H9 (cell line): ENCODE data around the gene FAM107A. TPM values are rescaled to one million over a fixed set of nuclear protein-coding genes. Genes with fewer than 3 reads are reported as not detected.

ENCODE experiments used
- DNase-seq: peaks from one replicate; pipeline ENCODE4 v3.0.0-alpha.2; 2017
- H2AFZ ChIP-seq: one replicate; pipeline ENCODE4 v1.6.1; 2013; ENCODE audit warnings: mild to moderate bottlenecking, low read length, control low read depth, moderate library complexity
- H2AK5ac ChIP-seq: 2 replicates; pipeline ENCODE4 v1.6.1; 2013; ENCODE audit warnings: low read length, control low read depth, mixed read lengths; ENCODE audit not compliant: insufficient read length
- H2BK120ac ChIP-seq: one replicate; pipeline ENCODE4 v1.6.1; 2013; ENCODE audit warnings: low read depth, mild to moderate bottlenecking, low read length, control low read depth, inconsistent platforms; ENCODE audit not compliant: poor library complexity, severe bottlenecking
- H2BK12ac ChIP-seq: 2 replicates; pipeline ENCODE4 v1.6.1; 2013; ENCODE audit warnings: low read length, control low read depth, mixed read lengths, low read depth; ENCODE audit not compliant: insufficient read length
- H2BK15ac ChIP-seq: 2 replicates; pipeline ENCODE4 v1.6.1; 2013; ENCODE audit warnings: low read depth, low read length, control low read depth
- H2BK20ac ChIP-seq: one replicate; pipeline ENCODE4 v1.6.1; 2013; ENCODE audit warnings: low read depth, mild to moderate bottlenecking, low read length, control low read depth, inconsistent platforms; ENCODE audit not compliant: poor library complexity, severe bottlenecking
- H2BK5ac ChIP-seq: 2 replicates; pipeline ENCODE4 v1.6.1; 2013; ENCODE audit warnings: low read length, control low read depth, mixed read lengths; ENCODE audit not compliant: insufficient read length
- H3K14ac ChIP-seq: 2 replicates; pipeline ENCODE4 v1.6.1; 2013; ENCODE audit warnings: low read length, control low read depth; ENCODE audit not compliant: insufficient read depth
- H3K18ac ChIP-seq: 2 replicates; pipeline ENCODE4 v1.6.1; 2013; ENCODE audit warnings: low read depth, mild to moderate bottlenecking, mixed read lengths, low read length, control low read depth; ENCODE audit not compliant: insufficient read length
- H3K23ac ChIP-seq: 2 replicates; pipeline ENCODE4 v1.6.1; 2013; ENCODE audit warnings: low read length, control low read depth, mixed read lengths, low read depth; ENCODE audit not compliant: insufficient read length
- H3K23me2 ChIP-seq: 2 replicates; pipeline ENCODE4 v1.6.1; 2013; ENCODE audit warnings: low read depth, mild to moderate bottlenecking, mixed read lengths, low read length, control low read depth; ENCODE audit not compliant: insufficient read length, poor library complexity, severe bottlenecking
- H3K27ac ChIP-seq: 2 replicates; pipeline ENCODE4 v1.5.1; 2013; ENCODE audit warnings: low read length, control low read depth, mixed read lengths, low read depth; ENCODE audit not compliant: insufficient read length
- H3K27me3 ChIP-seq: 2 replicates; pipeline ENCODE4 v1.6.1; 2013; ENCODE audit warnings: low read length, control low read depth, inconsistent platforms; ENCODE audit not compliant: insufficient read depth
- H3K4ac ChIP-seq: 2 replicates; pipeline ENCODE4 v1.6.1; 2013; ENCODE audit warnings: low read depth, mild to moderate bottlenecking, control low read depth, inconsistent platforms, low read length, moderate library complexity
- H3K4me1 ChIP-seq: 2 replicates; pipeline ENCODE4 v1.6.1; 2013; ENCODE audit warnings: low read length, control low read depth, inconsistent platforms; ENCODE audit not compliant: insufficient read depth
- H3K4me2 ChIP-seq: 2 replicates; pipeline ENCODE4 v1.6.1; 2013; ENCODE audit warnings: low read length, control low read depth, mixed read lengths; ENCODE audit not compliant: insufficient read length, insufficient read depth
- H3K56ac ChIP-seq: 2 replicates; pipeline ENCODE4 v1.6.1; 2013; ENCODE audit warnings: low read depth, mild to moderate bottlenecking, mixed read lengths, low read length, control low read depth; ENCODE audit not compliant: insufficient read length
- H3K79me1 ChIP-seq: 2 replicates; pipeline ENCODE4 v1.6.1; 2013; ENCODE audit warnings: low read depth, mild to moderate bottlenecking, moderate library complexity, low read length, control low read depth, inconsistent platforms; ENCODE audit not compliant: insufficient read depth, poor library complexity, severe bottlenecking
- H3K79me2 ChIP-seq: 2 replicates; pipeline ENCODE4 v1.6.1; 2013; ENCODE audit warnings: low read length, control low read depth, inconsistent platforms; ENCODE audit not compliant: insufficient read depth
- H3K9ac ChIP-seq: 2 replicates; pipeline ENCODE4 v1.6.1; 2013; ENCODE audit warnings: low read length, control low read depth, mixed read lengths; ENCODE audit not compliant: insufficient read length; ENCODE audit errors: extremely low read depth
- H3K9me3 ChIP-seq: one replicate; pipeline ENCODE4 v1.6.1; 2013; ENCODE audit warnings: low read depth, low read length, inconsistent platforms; ENCODE audit not compliant: control insufficient read depth
- H3T11ph ChIP-seq: one replicate; pipeline ENCODE4 v1.6.1; 2013; ENCODE audit warnings: mild to moderate bottlenecking, low read length, control low read depth, inconsistent platforms
- H4K20me1 ChIP-seq: one replicate; pipeline ENCODE4 v1.6.1; 2013; ENCODE audit not compliant: control insufficient read depth, insufficient read length, insufficient read depth
- H4K5ac ChIP-seq: 2 replicates; pipeline ENCODE4 v1.6.1; 2013; ENCODE audit warnings: low read depth, mild to moderate bottlenecking, mixed read lengths, low read length, control low read depth; ENCODE audit not compliant: insufficient read length
- H4K8ac ChIP-seq: replicated peaks from 2 replicates; pipeline ENCODE4 v1.6.1; 2013; ENCODE audit warnings: low read length, control low read depth, mixed read lengths, low read depth; ENCODE audit not compliant: insufficient read length
- H4K91ac ChIP-seq: 2 replicates; pipeline ENCODE4 v1.6.1; 2013; ENCODE audit warnings: low read depth, mild to moderate bottlenecking, moderate library complexity, mixed read lengths, low read length, control low read depth; ENCODE audit not compliant: insufficient read length
- H3K27ac Mint-ChIP-seq, 3 experiments: 2 replicates in 2 of 3; 3 replicates in 1 of 3; pipeline ENCODE4 v1.8.0; 2020 to 2021; ENCODE audit warnings: mixed read lengths in 3 of 3, mild to moderate bottlenecking in 1 of 3, moderate library complexity in 1 of 3
- H3K27me3 Mint-ChIP-seq: 2 replicates; pipeline ENCODE4 v1.8.0; 2021; ENCODE audit warnings: low read depth, mild to moderate bottlenecking, moderate library complexity, mixed read lengths
- H3K36me3 Mint-ChIP-seq, 3 experiments: 2 replicates in 2 of 3; 3 replicates in 1 of 3; pipeline ENCODE4 v1.8.0; 2020 to 2021; ENCODE audit warnings: low read depth in 3 of 3, mixed read lengths in 3 of 3; ENCODE audit not compliant: insufficient read depth in 1 of 3
- H3K4me1 Mint-ChIP-seq, 2 experiments: 2 replicates each; pipeline ENCODE4 v1.8.0; 2020; ENCODE audit warnings: mixed read lengths in 2 of 2
- H3K4me3 Mint-ChIP-seq, 2 experiments: 2 replicates in 1 of 2; 3 replicates in 1 of 2; pipeline ENCODE4 v1.8.0; 2020 to 2021; ENCODE audit warnings: mild to moderate bottlenecking in 2 of 2, mixed read lengths in 2 of 2, moderate library complexity in 1 of 2
- H3K9me3 Mint-ChIP-seq, 2 experiments: 2 replicates in 1 of 2; 3 replicates in 1 of 2; pipeline ENCODE4 v1.8.0; 2020; ENCODE audit warnings: mild to moderate bottlenecking in 2 of 2, mixed read lengths in 2 of 2, moderate library complexity in 1 of 2
- CTCF ChIP-seq: fragments of 200-600 bp; sonication (generic); conservative IDR thresholded peaks from 3 replicates; pipeline ENCODE4 v1.8.0; 2021; ENCODE audit warnings: antibody characterized with exemption, mild to moderate bottlenecking
- WGBS: extraction: QIAGEN DNeasy Blood & Tissue Kit; methylation state at CpG from one replicate; pipeline ENCODE4 v1.1.7; 2013; ENCODE audit warnings: missing lambda C conversion rate, low lambda C conversion rate, mixed read lengths; ENCODE audit not compliant: insufficient read length; ENCODE audit errors: extremely low coverage; 5-methylcytosine and 5-hydroxymethylcytosine counted together
- total RNA-seq: library from RNA; stranded (reverse); gene quantifications from 2 replicates; pipeline ENCODE4 v1.2.1, GENCODE V29; 2021

Gene FAM107A
- total RNA-seq, 1 experiment from 2014 or later, result 0.11 TPM

GRCh38 chr3:58578873-58579272 lies 1.7 kb upstream of the FAM107A start:
- Histone ChIP-seq H4K91ac (no peak overlapping the region), H4K5ac (no peak overlapping the region), H3K9me3 (no peaks in the 10 kb centered on the region), H3K27me3 (no peaks in the 10 kb centered on the region; the same call in 1 of the 2 replicates), H4K20me1 (no peaks in the 10 kb centered on the region), H3K79me1 (no peaks in the 10 kb centered on the region), H3K23ac (no peak overlapping the region), H4K8ac (no peak overlapping the region), H2AK5ac (no peak overlapping the region), H3K4ac (no peak overlapping the region), H2BK5ac (no peak overlapping the region), H3K27ac (no peak overlapping the region), H3K14ac (no peak overlapping the region), H2AFZ (no peak overlapping the region), H3K56ac (no peak overlapping the region), H3K23me2 (no peaks in the 10 kb centered on the region), H3K4me2 (no peak overlapping the region), H2BK20ac (no peak overlapping the region), H3K4me1 (no peaks in the 10 kb centered on the region; the same call in 1 of the 2 replicates), H2BK15ac (no peak overlapping the region), H3K9ac (no peak overlapping the region), H2BK120ac (no peak overlapping the region), H3K18ac (no peak overlapping the region), H3T11ph (no peak overlapping the region), H3K79me2 (no peaks in the 10 kb centered on the region), H2BK12ac (no peak overlapping the region)
- H3K9me3 Mint-ChIP-seq, result no peaks in the 10 kb centered on the region; a peak in 1 of 5 replicates
- H3K27me3 Mint-ChIP-seq, result peaks cover 42% of the 10 kb centered on the region
- no CpG with 5 or more reads among the region's 5 CpGs for WGBS
- TF ChIP-seq CTCF, result no peak
- no peaks in the 10 kb centered on the region for H3K36me3 Mint-ChIP-seq
- no peak for DNase-seq
- H3K4me1 Mint-ChIP-seq, result peaks cover 29 to 46% of the 10 kb centered on the region in 2 experiments
- no peak overlapping the region; a peak in 1 of 5 replicates for H3K4me3 Mint-ChIP-seq
- peak overlapping the region in 1 of 3 experiments; percentile 6; a peak in 1 of 7 replicates for H3K27ac Mint-ChIP-seq
